Body of pancreas (tissue), 4 donors: ENCODE measurements around the gene CSTPP1. TPM values are rescaled to one million over a fixed set of nuclear protein-coding genes. Genes with fewer than 3 reads are reported as not detected.
"Not testable (repeated sequence)": the region's sequence is repeated elsewhere in the genome, so short reads cannot be mapped to it uniquely, and the experiment has no call there.

Experiments
- ATAC-seq: fragments of 150-250 bp; one replicate; pipeline ENCODE4 v1.9.1; 2016
- DNase-seq, 4 donors: peaks; one replicate each; pipeline ENCODE4 v3.0.0-alpha.2; 2019
- H3K27ac ChIP-seq, 4 donors: fragments of 200-600 bp; sonication (generic); 1 replicate in 3 of 4; 2 replicates in 1 of 4; pipeline versions ENCODE4 v1.5.1 to v1.6.1; 2016 to 2019; ENCODE audit warnings: mild to moderate bottlenecking in 1 of 4, mixed read lengths in 1 of 4, moderate library complexity in 1 of 4
- H3K27me3 ChIP-seq, 2 donors: fragments of 200-600 bp; sonication (generic); one replicate each; pipeline ENCODE4 v1.6.0; 2016; ENCODE audit warnings: mild to moderate bottlenecking in 1 of 2
- H3K36me3 ChIP-seq, 2 donors: fragments of 200-600 bp; sonication (generic); replicated peaks in 1 of 2; 2 replicates each; pipeline ENCODE4 v1.5.1; 2016; ENCODE audit warnings: low read depth in 2 of 2; ENCODE audit not compliant: insufficient read depth in 1 of 2
- H3K4me1 ChIP-seq: fragments of 200-600 bp; sonication (generic); one replicate; pipeline ENCODE4 v1.6.0; 2016
- H3K4me3 ChIP-seq, 2 donors: fragments of 200-600 bp; sonication (generic); 1 replicate in 1 of 2; 2 replicates in 1 of 2; pipeline ENCODE4 v1.5.1; 2016 to 2019
- H3K9me3 ChIP-seq, 3 donors: fragments of 200-600 bp; sonication (generic); 1 replicate in 2 of 3; 2 replicates in 1 of 3; pipeline ENCODE4 v1.5.1; 2016
- POLR2A ChIP-seq, 3 donors: fragments of 450-650 bp; IDR thresholded peaks; one replicate each; pipeline ENCODE4 v1.6.1; 2016; ENCODE audit warnings: antibody characterized with exemption in 3 of 3, mild to moderate bottlenecking in 2 of 3
- WGBS, 2 donors: methylation state at CpG; one replicate each; pipeline ENCODE4 v1.1.5; 2017; 5-methylcytosine and 5-hydroxymethylcytosine counted together
- intact Hi-C: fragments of 100-400 bp; cut with DNase I; formaldehyde crosslinking; loops from one replicate; pipeline ENCODE4 v1.15.1; 2023
- total RNA-seq, 2 donors: library from RNA; depleted of rRNA; stranded (reverse); fragments of >200 nt; gene quantifications; one replicate each; pipeline ENCODE4 v1.1.0, GENCODE V29; 2016
- TF ChIP-seq, protein P1 (sequence below), 7 experiments: fragments of 450-650 bp in 4 of 7; fragments of 200-600 bp in 3 of 7; sonication (generic) in 3 of 7; IDR thresholded peaks; one replicate each; pipeline ENCODE4 v1.5.1; 2016 to 2019; ENCODE audit warnings: antibody characterized with exemption in 7 of 7

CSTPP1 gene
- total RNA-seq, 2 donors from 2014 or later, result 11.2 to 13.2 TPM

DNA sequence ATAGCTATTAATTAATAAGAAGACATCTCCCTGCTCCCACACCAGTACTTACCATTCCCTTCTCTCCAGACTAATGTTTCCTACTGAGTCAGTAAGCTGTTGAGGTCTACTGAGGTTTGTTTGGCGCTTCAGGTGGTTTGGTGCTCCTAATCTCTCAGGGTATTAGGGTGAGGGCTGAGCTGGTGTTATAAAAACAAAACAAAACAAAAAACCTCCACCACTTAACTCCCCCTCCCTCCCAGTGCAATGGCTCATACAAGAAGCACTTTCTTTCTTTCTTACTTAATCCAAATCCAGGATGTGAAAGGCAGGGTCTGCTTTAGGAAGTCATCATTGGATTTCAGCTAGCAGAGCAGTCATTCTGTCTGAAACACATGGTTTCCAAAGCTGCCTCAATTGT lies 15.3 kb downstream of the CSTPP1 start:
- Histone ChIP-seq H3K27me3 (no peaks in the 10 kb centered on the region), H3K4me1 (peaks cover 39% of the 10 kb centered on the region), H3K4me3 (no peak overlapping the region), H3K27ac (no peak overlapping the region), H3K9me3 (no peaks in the 10 kb centered on the region), H3K36me3 (no peaks in the 10 kb centered on the region)
- TF ChIP-seq, protein P1, sequence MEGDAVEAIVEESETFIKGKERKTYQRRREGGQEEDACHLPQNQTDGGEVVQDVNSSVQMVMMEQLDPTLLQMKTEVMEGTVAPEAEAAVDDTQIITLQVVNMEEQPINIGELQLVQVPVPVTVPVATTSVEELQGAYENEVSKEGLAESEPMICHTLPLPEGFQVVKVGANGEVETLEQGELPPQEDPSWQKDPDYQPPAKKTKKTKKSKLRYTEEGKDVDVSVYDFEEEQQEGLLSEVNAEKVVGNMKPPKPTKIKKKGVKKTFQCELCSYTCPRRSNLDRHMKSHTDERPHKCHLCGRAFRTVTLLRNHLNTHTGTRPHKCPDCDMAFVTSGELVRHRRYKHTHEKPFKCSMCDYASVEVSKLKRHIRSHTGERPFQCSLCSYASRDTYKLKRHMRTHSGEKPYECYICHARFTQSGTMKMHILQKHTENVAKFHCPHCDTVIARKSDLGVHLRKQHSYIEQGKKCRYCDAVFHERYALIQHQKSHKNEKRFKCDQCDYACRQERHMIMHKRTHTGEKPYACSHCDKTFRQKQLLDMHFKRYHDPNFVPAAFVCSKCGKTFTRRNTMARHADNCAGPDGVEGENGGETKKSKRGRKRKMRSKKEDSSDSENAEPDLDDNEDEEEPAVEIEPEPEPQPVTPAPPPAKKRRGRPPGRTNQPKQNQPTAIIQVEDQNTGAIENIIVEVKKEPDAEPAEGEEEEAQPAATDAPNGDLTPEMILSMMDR (IDR thresholded peaks at IDR 0.05), result no peak
- no peak for TF ChIP-seq POLR2A (IDR thresholded peaks at IDR 0.05)
- ATAC-seq (no peak), DNase-seq (no peak)
- WGBS, 2 donors, result 91% methylated on average over 1 of the region's 1 CpG
- intact Hi-C loops, result no loop called here

DNA sequence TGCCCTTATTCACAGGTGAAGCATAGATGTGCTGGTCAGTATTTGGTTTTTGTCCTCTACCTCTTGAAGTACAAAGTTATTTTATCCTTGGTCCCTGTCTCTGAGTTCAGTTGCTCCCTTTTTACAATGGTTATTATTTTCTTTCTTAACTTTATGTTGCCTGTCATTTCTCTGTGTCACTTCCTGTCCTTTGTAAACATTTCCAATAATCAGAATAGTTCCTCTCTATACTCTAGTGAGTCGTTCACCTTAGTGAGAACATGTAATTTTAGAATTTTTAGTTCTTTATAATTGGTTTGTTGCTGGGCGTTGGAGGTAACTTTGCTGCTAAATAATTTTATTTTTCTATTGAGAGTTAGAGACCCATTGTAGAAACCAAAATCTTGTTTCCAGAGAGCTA lies 16.0 kb downstream of the CSTPP1 start:
- no peaks in the 10 kb centered on the region for H3K27me3 ChIP-seq
- ATAC-seq (no peak), DNase-seq (no peak)
- no peaks in the 10 kb centered on the region for H3K36me3 ChIP-seq
- peaks cover 32% of the 10 kb centered on the region for H3K4me1 ChIP-seq
- no peak overlapping the region for H3K4me3 ChIP-seq
- intact Hi-C loops, result no loop called here
- no peak overlapping the region for H3K27ac ChIP-seq
- 66 to 68% methylated on average over 2 of the region's 2 CpGs for WGBS, 2 donors
- TF ChIP-seq POLR2A (IDR thresholded peaks at IDR 0.05), result no peak
- TF ChIP-seq, protein P1 (IDR thresholded peaks at IDR 0.05), result no peak
- H3K9me3 ChIP-seq, result no peaks in the 10 kb centered on the region

DNA sequence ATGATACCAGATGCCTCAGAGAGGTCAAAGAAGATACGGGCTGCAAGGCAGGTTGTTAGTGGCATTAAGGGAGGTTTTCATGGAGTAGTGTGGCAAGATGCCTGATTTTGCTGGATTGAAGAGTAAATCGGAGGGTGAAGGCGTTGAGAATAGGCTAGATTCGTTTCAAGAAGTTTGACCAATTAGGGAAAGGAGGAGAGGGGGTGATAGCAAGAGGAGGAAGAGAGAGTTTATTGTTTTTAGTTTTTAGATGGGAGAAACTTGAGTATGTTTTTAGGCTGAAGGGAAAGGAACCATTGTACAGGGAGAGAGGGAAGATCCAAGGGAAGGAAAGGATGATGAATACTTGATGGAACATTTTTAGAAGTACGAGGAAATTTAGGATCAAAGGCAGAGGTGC lies 16.5 kb downstream of the CSTPP1 start:
- no peak for DNase-seq
- intact Hi-C loops, result no loop called here
- WGBS, 2 donors, result 89% methylated on average over 5 of the region's 5 CpGs

DNA sequence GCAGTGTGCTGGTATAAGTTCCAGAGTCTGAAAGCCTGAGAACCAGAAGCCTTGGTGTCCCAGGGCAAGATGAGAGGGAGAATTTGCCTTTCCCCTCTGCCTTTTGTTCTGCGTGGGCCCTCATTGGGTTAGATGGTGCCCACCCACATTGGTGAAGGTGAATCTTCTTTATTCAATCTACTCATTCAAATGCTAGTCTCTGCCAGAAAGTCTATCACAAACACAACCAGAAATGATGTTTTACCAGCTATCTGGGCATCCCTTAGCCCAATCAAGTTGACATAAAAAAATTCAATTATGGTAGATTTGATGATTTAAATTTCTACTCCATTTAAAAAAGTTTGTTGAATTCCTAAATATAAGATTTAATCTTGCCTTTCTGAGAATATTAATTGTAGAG lies 22.2 kb downstream of the CSTPP1 start:
- Histone ChIP-seq H3K27me3 (no peaks in the 10 kb centered on the region), H3K4me3 (no peak overlapping the region), H3K4me1 (no peaks in the 10 kb centered on the region), H3K27ac (no peak overlapping the region), H3K9me3 (no peaks in the 10 kb centered on the region), H3K36me3 (no peaks in the 10 kb centered on the region)
- WGBS, 2 donors, result 88 to 100% methylated on average over 1 of the region's 1 CpG
- ATAC-seq (no peak), DNase-seq (no peak)
- intact Hi-C loops, result no loop called here
- TF ChIP-seq, protein P1 (IDR thresholded peaks at IDR 0.05), result no peak
- TF ChIP-seq POLR2A (IDR thresholded peaks at IDR 0.05), result no peak

More for the DNA sequence above, 16.5 kb downstream of the CSTPP1 start:
- H3K4me1 ChIP-seq, result peaks cover 27% of the 10 kb centered on the region
- no peak overlapping the region for H3K4me3 ChIP-seq
- no peak overlapping the region for H3K27ac ChIP-seq
- ATAC-seq, result no peak
- H3K9me3 ChIP-seq, result no peaks in the 10 kb centered on the region
- no peaks in the 10 kb centered on the region for H3K36me3 ChIP-seq
- H3K27me3 ChIP-seq, result no peaks in the 10 kb centered on the region
- TF ChIP-seq POLR2A (IDR thresholded peaks at IDR 0.05), result no peak

DNA sequence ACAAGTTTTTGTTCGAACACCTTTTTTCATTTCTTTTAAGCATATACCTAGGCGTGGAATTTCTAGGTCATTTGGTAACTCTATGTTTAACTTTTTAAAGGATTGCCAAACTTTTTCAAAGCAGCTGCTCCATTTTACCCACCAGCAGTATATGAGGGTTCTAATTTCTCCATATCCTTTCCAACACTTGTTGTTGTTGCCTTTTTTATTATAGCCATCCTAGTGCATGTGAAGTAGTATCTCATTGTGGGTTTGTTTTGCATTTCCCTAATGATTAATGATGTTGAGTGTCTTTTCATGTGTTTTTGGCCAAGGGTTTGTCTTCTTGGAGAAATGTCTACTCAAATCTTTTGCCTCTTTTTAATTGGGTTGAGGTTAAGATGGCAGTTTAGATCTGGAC lies 24.5 kb downstream of the CSTPP1 start:
- DNase-seq (no peak), ATAC-seq (no peak)
- H3K4me3 ChIP-seq, result no peak overlapping the region
- H3K27me3 ChIP-seq, result no peaks in the 10 kb centered on the region
- no peaks in the 10 kb centered on the region for H3K36me3 ChIP-seq
- 95 to 100% methylated on average over 2 of the region's 2 CpGs for WGBS, 2 donors
- TF ChIP-seq POLR2A (IDR thresholded peaks at IDR 0.05), result no peak
- TF ChIP-seq, protein P1 (IDR thresholded peaks at IDR 0.05), result no peak
- H3K27ac ChIP-seq, result no peak overlapping the region
- intact Hi-C loops, result no loop called here
- H3K9me3 ChIP-seq, result no peaks in the 10 kb centered on the region
- no peaks in the 10 kb centered on the region for H3K4me1 ChIP-seq

DNA sequence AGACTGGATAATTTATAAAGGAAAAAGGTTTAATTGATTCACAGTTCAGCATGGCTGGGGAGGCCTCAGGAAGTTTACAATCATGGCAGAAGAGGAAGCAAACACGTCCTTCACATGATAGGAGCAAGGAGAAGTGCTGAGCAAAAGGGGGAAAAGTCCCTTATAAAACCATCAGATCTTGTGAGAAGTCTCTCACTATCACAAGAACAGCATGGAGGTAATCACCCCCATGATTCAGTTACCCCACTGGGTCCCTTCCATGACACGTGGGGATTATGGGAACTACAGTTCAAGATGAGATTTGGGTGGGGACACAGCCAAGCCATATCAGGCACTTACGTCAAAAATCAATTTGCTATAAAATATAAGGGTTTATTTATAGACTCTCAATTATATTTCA lies 25.3 kb downstream of the CSTPP1 start:
- H3K36me3 ChIP-seq, H3K4me3 ChIP-seq, ATAC-seq, DNase-seq, intact Hi-C loops, H3K9me3 ChIP-seq, H3K27ac ChIP-seq, H3K4me1 ChIP-seq, H3K27me3 ChIP-seq: not testable (repeated sequence)
- WGBS, 2 donors, result 85 to 86% methylated on average over 3 of the region's 3 CpGs
